Bronchial epithelial cell (primary cell): Measurements from ENCODE around the gene LRRC61. TPM values are rescaled to one million over a fixed set of nuclear protein-coding genes. Genes with fewer than 3 reads are reported as not detected.
"Not testable (repeated sequence)": the region's sequence is repeated elsewhere in the genome, so short reads cannot be mapped to it uniquely, and the experiment has no call there.

Experiments
- DNase-seq: peaks from one replicate; pipeline ENCODE4 v3.0.0-alpha.2; 2010; ENCODE audit warnings: low read depth
- FAIRE-seq: peaks from 2 replicates; lab custom pipeline; 2011; peaks lifted over from hg19 to GRCh38; lab: Jason Lieb, UNC
- H3K27me3 ChIP-seq: 2 replicates; pipeline ENCODE4 v1.5.1; 2011; ENCODE audit warnings: low read length; ENCODE audit not compliant: control insufficient read depth, insufficient read depth
- H3K36me3 ChIP-seq: 2 replicates; pipeline ENCODE4 v1.5.1; 2011; ENCODE audit warnings: low read length; ENCODE audit not compliant: control insufficient read depth, insufficient read depth
- H3K4me3 ChIP-seq: 2 replicates; pipeline ENCODE4 v1.5.1; 2011; ENCODE audit warnings: mild to moderate bottlenecking, low read depth, low read length, control low read depth
- CTCF ChIP-seq: IDR thresholded peaks from 2 replicates; pipeline ENCODE4 v1.5.1; 2011; ENCODE audit warnings: mild to moderate bottlenecking, moderate library complexity, low read length, control low read depth, inconsistent platforms; ENCODE audit not compliant: insufficient read depth, severe bottlenecking
- total RNA-seq: library from RNA; depleted of rRNA; stranded (reverse); fragments of >200 nt; gene quantifications from 2 replicates; pipeline ENCODE4 v1.2.1, GENCODE V29; 2014

The LRRC61 gene
- total RNA-seq, 1 donor from 2014 or later = 7.6 TPM

- H3K36me3 ChIP-seq = no peaks in the 10 kb centered on the region
- H3K4me3 ChIP-seq = no peak overlapping the region
- H3K27me3 ChIP-seq = no peaks in the 10 kb centered on the region
- no peak for DNase-seq
- no peak for FAIRE-seq
- no peak for TF ChIP-seq CTCF
These were observed 9.3 kb upstream of the LRRC61 start for GRCh38 chr7:150313870-150314269.

- no peaks in the 10 kb centered on the region for H3K27me3 ChIP-seq
- no peak overlapping the region for H3K4me3 ChIP-seq
- FAIRE-seq (no peak), DNase-seq (no peak)
- H3K36me3 ChIP-seq = no peaks in the 10 kb centered on the region
- TF ChIP-seq CTCF = no peak
These were observed 8.4 kb upstream of the LRRC61 start for GRCh38 chr7:150314639-150315239.

GRCh38 chr7:150316987-150317386, 6.2 kb upstream of the LRRC61 start:
- not testable (repeated sequence) for H3K36me3 ChIP-seq, H3K27me3 ChIP-seq, H3K4me3 ChIP-seq, FAIRE-seq, DNase-seq

GRCh38 chr7:150317748-150318444, 5.3 kb upstream of the LRRC61 start:
- no peak for FAIRE-seq
- Histone ChIP-seq H3K4me3 (no peak overlapping the region), H3K36me3 (no peaks in the 10 kb centered on the region), H3K27me3 (no peaks in the 10 kb centered on the region)
- no peak for DNase-seq
- no peak for TF ChIP-seq CTCF

- FAIRE-seq (no peak), DNase-seq (no peak)
- Histone ChIP-seq H3K36me3 (peaks cover 3% of the 10 kb centered on the region), H3K27me3 (no peaks in the 10 kb centered on the region), H3K4me3 (no peak overlapping the region)
- no peak for TF ChIP-seq CTCF
These were observed 1.4 kb upstream of the LRRC61 start for GRCh38 chr7:150321788-150322113.

- DNase-seq (no peak), FAIRE-seq (no peak)
- Histone ChIP-seq H3K4me3 (peak overlapping the region; percentile 77), H3K36me3 (peaks cover 3% of the 10 kb centered on the region), H3K27me3 (no peaks in the 10 kb centered on the region)
- TF ChIP-seq CTCF = no peak
These were observed 882 bp upstream of the LRRC61 start for GRCh38 chr7:150322114-150322832.
